SU-DHL-6 (cell line): Measurements from ENCODE around the gene LUC7L2.
"Not testable (repeated sequence)": the region's sequence is repeated elsewhere in the genome, so short reads cannot be mapped to it uniquely, and the experiment has no call there.

Source experiments
- H2AFZ ChIP-seq: fragments of 200-600 bp; sonication (generic); 2 replicates; pipeline ENCODE4 v1.6.1; 2014; ENCODE audit warnings: low read depth, mild to moderate bottlenecking, moderate library complexity, mixed read lengths, antibody characterized with exemption, low read length; ENCODE audit not compliant: severe bottlenecking
- H3F3A ChIP-seq: fragments of 200-600 bp; shearing (Covaris generic); 2 replicates; pipeline ENCODE4 v1.6.0; 2016; ENCODE audit warnings: antibody characterized with exemption, mild to moderate bottlenecking; ENCODE audit not compliant: insufficient read depth
- H3K27ac ChIP-seq: fragments of 200-600 bp; sonication (generic); 2 replicates; pipeline ENCODE4 v1.5.1; 2016; ENCODE audit warnings: low read depth, mild to moderate bottlenecking, low read length, moderate library complexity, mixed read lengths
- H3K27me3 ChIP-seq: fragments of 200-600 bp; sonication (generic), shearing (Covaris generic); 2 replicates; pipeline ENCODE4 v1.6.0; 2014; ENCODE audit warnings: mild to moderate bottlenecking, low read length
- H3K36me3 ChIP-seq: fragments of 200-600 bp; sonication (generic); 2 replicates; pipeline ENCODE4 v1.6.1; 2014; ENCODE audit warnings: mild to moderate bottlenecking, low read length, mixed read lengths
- H3K4me2 ChIP-seq: fragments of 300-600, 200-600 bp; shearing (Covaris generic), sonication (generic); 2 replicates; pipeline ENCODE4 v1.6.0; 2014; ENCODE audit warnings: low read length, low read depth, mild to moderate bottlenecking; ENCODE audit not compliant: poor library complexity, severe bottlenecking
- H3K4me3 ChIP-seq: fragments of 200-600 bp; sonication (generic); 2 replicates; pipeline ENCODE4 v1.5.1; 2014; ENCODE audit warnings: antibody characterized with exemption, low read length, mild to moderate bottlenecking, mixed read lengths; ENCODE audit not compliant: insufficient read depth, poor library complexity, severe bottlenecking
- H3K79me2 ChIP-seq: fragments of 200-600 bp; sonication (generic); 2 replicates; pipeline ENCODE4 v1.6.1; 2014; ENCODE audit warnings: mild to moderate bottlenecking, low read length, moderate library complexity; ENCODE audit not compliant: insufficient read depth
- H3K9ac ChIP-seq: fragments of 200-600 bp; sonication (generic); 2 replicates; pipeline ENCODE4 v1.7.0; 2014; ENCODE audit warnings: mild to moderate bottlenecking, low read length
- H3K9me2 ChIP-seq: fragments of 200-600 bp; sonication (generic); replicated peaks from 2 replicates; pipeline ENCODE4 v1.6.1; 2014; ENCODE audit warnings: low read length; ENCODE audit not compliant: insufficient read depth
- H3K9me3 ChIP-seq: fragments of 200-600 bp; sonication (generic); 2 replicates; pipeline ENCODE4 v1.6.1; 2014; ENCODE audit warnings: low read length, mixed read lengths; ENCODE audit not compliant: insufficient read depth
- H4K20me1 ChIP-seq: fragments of 200-600 bp; sonication (generic); 2 replicates; pipeline ENCODE4 v1.6.1; 2014; ENCODE audit warnings: low read depth, mild to moderate bottlenecking, antibody characterized with exemption, low read length, moderate library complexity, mixed read lengths
- EZH2phosphoT487 ChIP-seq: fragments of 200-600 bp; sonication (generic), shearing (Covaris generic); conservative IDR thresholded peaks from 2 replicates; pipeline ENCODE4 v1.6.1; 2018; ENCODE audit warnings: mild to moderate bottlenecking, antibody characterized with exemption, low read length, moderate library complexity, mixed read lengths
- TF ChIP-seq, protein P1 (sequence below): fragments of 200-600 bp; sonication (generic); IDR thresholded peaks from one replicate; pipeline ENCODE4 v1.5.1; 2017; ENCODE audit warnings: antibody characterized with exemption, mild to moderate bottlenecking, low read length, moderate library complexity; ENCODE audit not compliant: insufficient read depth, poor library complexity, severe bottlenecking

LUC7L2 gene

GRCh38 chr7:139468281-139468680 lies 108.6 kb downstream of the LUC7L2 start:
- H2AFZ ChIP-seq, H3K9ac ChIP-seq, H4K20me1 ChIP-seq, H3K9me2 ChIP-seq, H3K27me3 ChIP-seq, H3K9me3 ChIP-seq, H3K79me2 ChIP-seq, H3F3A ChIP-seq, H3K36me3 ChIP-seq, H3K4me2 ChIP-seq, H3K27ac ChIP-seq, H3K4me3 ChIP-seq: not testable (repeated sequence)

DNA sequence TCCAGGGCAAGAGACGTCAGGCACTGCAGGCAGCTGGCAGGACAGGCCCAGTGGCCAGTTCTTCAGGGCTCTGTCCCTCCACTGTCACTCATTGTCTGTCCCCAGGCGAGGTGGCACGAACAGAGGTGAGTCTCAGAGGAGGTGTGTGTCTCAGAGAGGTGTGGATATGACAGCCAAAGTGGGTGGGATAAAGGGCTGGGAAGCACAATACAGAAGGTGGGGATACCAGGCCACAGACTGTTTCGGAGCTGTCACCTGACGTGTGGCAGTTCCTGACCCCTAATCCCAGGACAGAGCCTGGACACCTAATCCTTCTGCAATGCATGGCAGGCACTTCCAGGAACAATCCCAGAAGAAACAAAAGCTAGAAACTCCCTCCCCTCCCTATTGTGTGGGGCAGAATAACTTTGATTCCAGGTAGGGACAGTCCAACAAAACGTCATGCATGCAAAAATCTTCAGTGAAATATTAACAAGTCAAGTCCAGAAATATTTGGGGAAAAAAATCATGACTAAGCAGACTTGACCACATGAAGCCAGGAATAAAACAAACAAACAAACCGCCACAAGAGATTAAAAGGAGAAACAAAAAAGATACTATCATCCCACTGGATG lies 112.2 kb downstream of the LUC7L2 start:
- no peak overlapping the region for H3K9ac ChIP-seq
- H3K4me2 ChIP-seq = no peak overlapping the region
- TF ChIP-seq EZH2phosphoT487 = no peak
- TF ChIP-seq, protein P1, sequence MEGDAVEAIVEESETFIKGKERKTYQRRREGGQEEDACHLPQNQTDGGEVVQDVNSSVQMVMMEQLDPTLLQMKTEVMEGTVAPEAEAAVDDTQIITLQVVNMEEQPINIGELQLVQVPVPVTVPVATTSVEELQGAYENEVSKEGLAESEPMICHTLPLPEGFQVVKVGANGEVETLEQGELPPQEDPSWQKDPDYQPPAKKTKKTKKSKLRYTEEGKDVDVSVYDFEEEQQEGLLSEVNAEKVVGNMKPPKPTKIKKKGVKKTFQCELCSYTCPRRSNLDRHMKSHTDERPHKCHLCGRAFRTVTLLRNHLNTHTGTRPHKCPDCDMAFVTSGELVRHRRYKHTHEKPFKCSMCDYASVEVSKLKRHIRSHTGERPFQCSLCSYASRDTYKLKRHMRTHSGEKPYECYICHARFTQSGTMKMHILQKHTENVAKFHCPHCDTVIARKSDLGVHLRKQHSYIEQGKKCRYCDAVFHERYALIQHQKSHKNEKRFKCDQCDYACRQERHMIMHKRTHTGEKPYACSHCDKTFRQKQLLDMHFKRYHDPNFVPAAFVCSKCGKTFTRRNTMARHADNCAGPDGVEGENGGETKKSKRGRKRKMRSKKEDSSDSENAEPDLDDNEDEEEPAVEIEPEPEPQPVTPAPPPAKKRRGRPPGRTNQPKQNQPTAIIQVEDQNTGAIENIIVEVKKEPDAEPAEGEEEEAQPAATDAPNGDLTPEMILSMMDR = no peak
- no peaks in the 10 kb centered on the region for H4K20me1 ChIP-seq
- no peaks in the 10 kb centered on the region for H3K9me3 ChIP-seq
- H3K9me2 ChIP-seq = no peaks in the 10 kb centered on the region
- H3F3A ChIP-seq = no peaks in the 10 kb centered on the region
- H3K36me3 ChIP-seq = no peaks in the 10 kb centered on the region
- H2AFZ ChIP-seq = no peak overlapping the region
- H3K27ac ChIP-seq = no peak overlapping the region
- no peak overlapping the region for H3K4me3 ChIP-seq
- H3K79me2 ChIP-seq = no peaks in the 10 kb centered on the region
- no peaks in the 10 kb centered on the region for H3K27me3 ChIP-seq
